Mucosa of descending colon (tissue), 3 donors: ENCODE results near the gene B3GAT3. TPM values are rescaled to one million over a fixed set of nuclear protein-coding genes. Genes with fewer than 3 reads are reported as not detected.

Experiments
- ATAC-seq: fragments of 200-7000 bp; cut with Tn5 transposase; one replicate; pipeline ENCODE4 v1.9.1; 2020; ENCODE audit warnings: mild to moderate bottlenecking, moderate library complexity
- DNase-seq, 3 donors: peaks; one replicate each; pipeline ENCODE4 v3.0.0-alpha.2; 2020
- H3K36me3 ChIP-seq: fragments of 200-600 bp; one replicate; pipeline ENCODE4 v1.8.0; 2021; ENCODE audit warnings: low read depth, mild to moderate bottlenecking
- H3K4me1 ChIP-seq: fragments of 200-600 bp; one replicate; pipeline ENCODE4 v1.8.0; 2021; ENCODE audit warnings: low read depth, mild to moderate bottlenecking
- H3K4me3 ChIP-seq: fragments of 200-600 bp; one replicate; pipeline ENCODE4 v1.8.0; 2021; ENCODE audit warnings: mild to moderate bottlenecking
- H3K9me3 ChIP-seq: fragments of 200-600 bp; one replicate; pipeline ENCODE4 v1.8.0; 2021; ENCODE audit warnings: mild to moderate bottlenecking
- CTCF ChIP-seq: fragments of 200-600 bp; IDR thresholded peaks from one replicate; pipeline ENCODE4 v1.8.0; 2022; ENCODE audit warnings: antibody characterized with exemption, mild to moderate bottlenecking
- intact Hi-C, 2 donors: fragments of 100-400 bp; cut with DNase I in 1 of 2; cut with micrococcal nuclease in 1 of 2; formaldehyde crosslinking; loops; one replicate each; pipeline versions ENCODE4 v1.11.0 to v1.11.1; 2022; cut with DNase I, micrococcal nuclease
- total RNA-seq, 3 donors: library from RNA; stranded (reverse); fragmentation: NEBNext Ultra II Directional in 2 of 3; extraction: Animal tissue kit (Norgen Biotek cat#: 25700) in 2 of 3; gene quantifications; one replicate each; pipeline versions ENCODE4 v1.2.1 to v1.2.4, GENCODE V29; 2021 to 2023
- donor health status: DM: no; HTN: no; CAD: no; lungs with moderate emphysema.
- donor health status: DM: no; HTN: no; CAD: no.
- donor health status: DM: no; HTN: yes; CAD: no.

B3GAT3 gene
- total RNA-seq, 3 donors from 2014 or later, result 27.3 to 34.2 (median 29.1) TPM

GRCh38 chr11:62603776-62604299 lies 17.9 kb downstream of the B3GAT3 start:
- peak in 1 of 3 donors; percentile 39 for DNase-seq
- ATAC-seq, result no peak
- Histone ChIP-seq H3K9me3 (no peaks in the 10 kb centered on the region), H3K4me1 (peaks cover 28% of the 10 kb centered on the region), H3K36me3 (no peaks in the 10 kb centered on the region), H3K4me3 (no peak overlapping the region)
- intact Hi-C loops, result no loop called here
- no peak for TF ChIP-seq CTCF

- intact Hi-C loops, result no loop called here
- Histone ChIP-seq H3K9me3 (no peaks in the 10 kb centered on the region), H3K4me3 (no peak overlapping the region), H3K36me3 (no peaks in the 10 kb centered on the region), H3K4me1 (peaks cover 28% of the 10 kb centered on the region)
- ATAC-seq, result no peak
- TF ChIP-seq CTCF, result no peak
- no peak for DNase-seq
Observed at GRCh38 chr11:62603072-62603408, 18.7 kb downstream of the B3GAT3 start.

- Histone ChIP-seq H3K36me3 (no peaks in the 10 kb centered on the region), H3K9me3 (no peaks in the 10 kb centered on the region), H3K4me3 (peak overlapping the region; percentile 88), H3K4me1 (peaks cover 28% of the 10 kb centered on the region)
- DNase-seq (peak; percentile 75 to 86 (median 84)), ATAC-seq (peak; percentile 54)
- intact Hi-C loops, result no loop called here
- TF ChIP-seq CTCF, result no peak
Observed at GRCh38 chr11:62602141-62603071, 19.4 kb downstream of the B3GAT3 start.

GRCh38 chr11:62601372-62602140 lies 20.2 kb downstream of the B3GAT3 start, which contains the start of gene MTA2:
Gene MTA2 (minus strand): TSS chr11:62601865. CDS start chr11:62601450, 415 bp downstream.
- ATAC-seq (peak; percentile 88), DNase-seq (peak; percentile 98 to 100 (median 98))
- H3K36me3 ChIP-seq, result no peaks in the 10 kb centered on the region

More at GRCh38 chr11:62601372-62602140, 20.2 kb downstream of the B3GAT3 start, which contains the start of gene MTA2:
- intact Hi-C loops, result loop anchor here in 1 of 2 donors (2.0 kb wide), 1 partner anchor 71 kb away; the partner anchor contains the start of gene LBHD1
- no peaks in the 10 kb centered on the region for H3K9me3 ChIP-seq
- peaks cover 28% of the 10 kb centered on the region for H3K4me1 ChIP-seq
- peak within 1 kb of the TSS; percentile 88 for H3K4me3 ChIP-seq
- no peak for TF ChIP-seq CTCF
